ENCODE data around the gene DPY30. TPM values are rescaled to one million over a fixed set of nuclear protein-coding genes. Genes with fewer than 3 reads are reported as not detected.

Gene DPY30
- total RNA-seq, 6 experiments from 2014 or later = 23.8 to 42.7 (median 34.7) TPM

- peaks cover 0 to 10% (median 0%) of the 10 kb centered on the region in 4 donors for H3K4me1 ChIP-seq
Measured at GRCh38 chr2:31980674-31981356, 58.8 kb downstream of the DPY30 start.

GRCh38 chr2:31979956-31980355 lies 59.6 kb downstream of the DPY30 start:
- ATAC-seq (no peak), DNase-seq (no peak)
- 83% methylated on average over 2 of the region's 3 CpGs for WGBS (ENCODE audit: insufficient coverage, low coverage, low lambda C conversion rate, missing lambda C conversion rate)
- no peaks in the 10 kb centered on the region for H3K9me3 ChIP-seq
- peaks cover 0 to 10% (median 0%) of the 10 kb centered on the region in 4 donors for H3K4me1 ChIP-seq
- no peak overlapping the region for H3K4me3 ChIP-seq
- intact Hi-C loops (cut with DNase I) = no loop called here
- H3K36me3 ChIP-seq = no peaks in the 10 kb centered on the region
- no peak overlapping the region for H3K27ac ChIP-seq
- H3K27me3 ChIP-seq = no peaks in the 10 kb centered on the region
- no peak for TF ChIP-seq CTCF (IDR thresholded peaks at IDR 0.05)
- no peak for TF ChIP-seq POLR2A (IDR thresholded peaks at IDR 0.05)

More at GRCh38 chr2:31980674-31981356, 58.8 kb downstream of the DPY30 start:
- Histone ChIP-seq H3K36me3 (no peaks in the 10 kb centered on the region), H3K4me3 (no peak overlapping the region), H3K27ac (no peak overlapping the region), H3K9me3 (no peaks in the 10 kb centered on the region), H3K27me3 (no peaks in the 10 kb centered on the region)
- intact Hi-C loops (cut with DNase I) = no loop called here
- TF ChIP-seq POLR2A (IDR thresholded peaks at IDR 0.05) (no peak), CTCF (IDR thresholded peaks at IDR 0.05) (no peak)
- peak; percentile 57 to 88 (median 73) for ATAC-seq
- 46% methylated on average over 6 of the region's 6 CpGs for WGBS (ENCODE audit: insufficient coverage, low coverage, low lambda C conversion rate, missing lambda C conversion rate)
- DNase-seq = no peak

GRCh38 chr2:31979018-31979417 lies 60.6 kb downstream of the DPY30 start:
- no peaks in the 10 kb centered on the region for H3K9me3 ChIP-seq
- H3K27me3 ChIP-seq = no peaks in the 10 kb centered on the region
- ATAC-seq (no peak), DNase-seq (no peak)
- 93% methylated on average over 3 of the region's 3 CpGs for WGBS (ENCODE audit: insufficient coverage, low coverage, low lambda C conversion rate, missing lambda C conversion rate)
- H3K4me1 ChIP-seq = peaks cover 0 to 10% (median 0%) of the 10 kb centered on the region in 4 donors
- no peaks in the 10 kb centered on the region for H3K36me3 ChIP-seq
- intact Hi-C loops (cut with DNase I) = no loop called here
- TF ChIP-seq POLR2A (IDR thresholded peaks at IDR 0.05) = no peak
- TF ChIP-seq CTCF (IDR thresholded peaks at IDR 0.05) = no peak
- no peak overlapping the region for H3K4me3 ChIP-seq
- no peak overlapping the region for H3K27ac ChIP-seq

GRCh38 chr2:31978436-31978835 lies 61.2 kb downstream of the DPY30 start:
- H3K27ac ChIP-seq = no peak overlapping the region
- WGBS (ENCODE audit: insufficient coverage, low coverage, low lambda C conversion rate, missing lambda C conversion rate) = 97% methylated on average over 5 of the region's 6 CpGs
- H3K27me3 ChIP-seq = no peaks in the 10 kb centered on the region
- H3K36me3 ChIP-seq = no peaks in the 10 kb centered on the region
- ATAC-seq (no peak), DNase-seq (no peak)
- H3K9me3 ChIP-seq = no peaks in the 10 kb centered on the region
- H3K4me3 ChIP-seq = no peak overlapping the region
- H3K4me1 ChIP-seq = peaks cover 0 to 10% (median 2%) of the 10 kb centered on the region in 4 donors
- intact Hi-C loops (cut with DNase I) = no loop called here
- TF ChIP-seq POLR2A (IDR thresholded peaks at IDR 0.05) (no peak), CTCF (IDR thresholded peaks at IDR 0.05) (no peak)

Other genes with a start within 250 kb of the DPY30 start
- gene MEMO1, start 28.8 kb downstream of the DPY30 start, total RNA-seq = 10 to 100 TPM; 19.6 to 28.0 (median 23.2) TPM
- 10 to 100 TPM in 1 of 6 experiments, 1 to 10 TPM in 5; 7.7 to 11.5 (median 9.1) TPM for gene SPAST, start 23.8 kb upstream of the DPY30 start, total RNA-seq
- gene SLC30A6, start 126.1 kb upstream of the DPY30 start, total RNA-seq = 10 to 100 TPM; 10.0 to 13.1 (median 12.4) TPM
- 1 to 10 TPM in 2 of 6 experiments, under 1 TPM in 4; 0.56 to 1.9 (median 0.81) TPM for gene NLRC4, start 225.1 kb upstream of the DPY30 start, total RNA-seq
- 10 to 100 TPM in 5 of 6 experiments, 1 to 10 TPM in 1; 8.8 to 49.3 (median 29.9) TPM for gene YIPF4, start 238.1 kb upstream of the DPY30 start, total RNA-seq

Measured in right lobe of liver (tissue), 6 donors.